WTC11 (cell line): ENCODE results near the gene ZNF672. TPM values are rescaled to one million over a fixed set of nuclear protein-coding genes. Genes with fewer than 3 reads are reported as not detected.

Source experiments
- ATAC-seq: fragments of 200-7000 bp; cut with Tn5 transposase; 2 replicates; pipeline ENCODE4 v1.10.0; 2021; ENCODE audit warnings: mild to moderate bottlenecking, moderate library complexity
- CTCF ChIA-PET: fragments of 300-600 bp; sonication (Branson Sonifier 250); formaldehyde crosslinking; loops from one replicate; lab custom pipeline; 2021; ENCODE audit warnings: antibody characterized with exemption; lab: Charles Lee
- POLR2A ChIA-PET: fragments of 350-600 bp; sonication (Branson Sonifier 250); formaldehyde crosslinking; loops from one replicate; lab custom pipeline; 2021; ENCODE audit warnings: antibody characterized with exemption; lab: Charles Lee
- DNase-seq: peaks from one replicate; pipeline ENCODE4 v3.0.0; 2021; ENCODE audit warnings: low spot score
- H3K27ac Mint-ChIP-seq: 2 replicates; pipeline ENCODE4 v1.8.0; 2021; ENCODE audit warnings: mixed read lengths
- H3K27me3 Mint-ChIP-seq: 2 replicates; pipeline ENCODE4 v1.8.0; 2021; ENCODE audit warnings: low read depth, mild to moderate bottlenecking, moderate library complexity, mixed read lengths
- H3K36me3 Mint-ChIP-seq: 2 replicates; pipeline ENCODE4 v1.8.0; 2021; ENCODE audit warnings: mixed read lengths
- H3K4me1 Mint-ChIP-seq: 2 replicates; pipeline ENCODE4 v1.8.0; 2022; ENCODE audit warnings: mixed read lengths
- H3K4me3 Mint-ChIP-seq: 2 replicates; pipeline ENCODE4 v1.8.0; 2021; ENCODE audit warnings: mild to moderate bottlenecking, moderate library complexity, mixed read lengths
- H3K9me3 Mint-ChIP-seq: 2 replicates; pipeline ENCODE4 v1.8.0; 2021; ENCODE audit warnings: mixed read lengths
- CREB1 ChIP-seq: sonication (generic); formaldehyde crosslinking; IDR thresholded peaks from 2 replicates; pipeline ENCODE4 v1.8.0; 2023; ENCODE audit warnings: mild to moderate bottlenecking, missing genetic modification reagents
- GABPB1 ChIP-seq: sonication (generic); formaldehyde crosslinking; IDR thresholded peaks from 2 replicates; pipeline ENCODE4 v1.8.1; 2023; ENCODE audit warnings: mild to moderate bottlenecking, missing genetic modification reagents
- GTF2I ChIP-seq: fragments of 250-450 bp; sonication (Bioruptor Pico); conservative IDR thresholded peaks from 2 replicates; pipeline ENCODE4 v1.4.0; 2021; ENCODE audit warnings: mild to moderate bottlenecking
- MXD4 ChIP-seq: fragments of 250-450 bp; sonication (Bioruptor Pico); IDR thresholded peaks from 2 replicates; pipeline ENCODE4 v1.8.0; 2021; ENCODE audit warnings: mild to moderate bottlenecking, moderate library complexity, borderline replicate concordance
- NR1H2 ChIP-seq: sonication (generic); formaldehyde crosslinking; IDR thresholded peaks from 2 replicates; pipeline ENCODE4 v1.9.0; 2021; ENCODE audit warnings: mild to moderate bottlenecking, moderate library complexity, missing genetic modification reagents
- PRRX2 ChIP-seq: fragments of 250-450 bp; sonication (Bioruptor Pico); IDR thresholded peaks from 2 replicates; pipeline ENCODE4 v1.8.0; 2021; ENCODE audit warnings: mild to moderate bottlenecking
- ZBTB21 ChIP-seq: sonication (generic); formaldehyde crosslinking; IDR thresholded peaks from 2 replicates; pipeline ENCODE4 v1.8.1; 2023; ENCODE audit warnings: mild to moderate bottlenecking, missing genetic modification reagents, borderline replicate concordance
- ZNF396 ChIP-seq: fragments of 250-450 bp; sonication (Bioruptor Pico); IDR thresholded peaks from 2 replicates; pipeline ENCODE4 v1.8.0; 2021; ENCODE audit warnings: mild to moderate bottlenecking, moderate library complexity, borderline replicate concordance
- ZNF416 ChIP-seq: fragments of 250-450 bp; sonication (Bioruptor Pico); IDR thresholded peaks from 2 replicates; pipeline ENCODE4 v1.9.0; 2021; ENCODE audit warnings: mild to moderate bottlenecking, inconsistent platforms
- total RNA-seq: library from RNA; stranded (reverse); gene quantifications from 3 replicates; pipeline ENCODE4 v1.2.3, GENCODE V29; 2021
- TF ChIP-seq, protein P1 (sequence below): fragments of 200-600 bp; IDR thresholded peaks from 2 replicates; pipeline ENCODE4 v1.8.0; 2022; ENCODE audit warnings: antibody characterized with exemption
- TF ChIP-seq, protein P2 (sequence below): sonication (generic); formaldehyde crosslinking; IDR thresholded peaks from 2 replicates; pipeline ENCODE4 v1.8.0; 2022; ENCODE audit warnings: mild to moderate bottlenecking, missing genetic modification reagents
- TF ChIP-seq, protein P3 (sequence below): sonication (generic); formaldehyde crosslinking; IDR thresholded peaks from 2 replicates; pipeline ENCODE4 v1.8.0; 2022; ENCODE audit warnings: missing genetic modification reagents
- TF ChIP-seq, protein P4 (sequence below): sonication (generic); formaldehyde crosslinking; IDR thresholded peaks from 2 replicates; pipeline ENCODE4 v1.8.1; 2022; ENCODE audit warnings: mild to moderate bottlenecking, missing genetic modification reagents, moderate library complexity, borderline replicate concordance
- TF ChIP-seq, protein P5 (sequence below): sonication (generic); formaldehyde crosslinking; IDR thresholded peaks from 2 replicates; pipeline ENCODE4 v1.8.0; 2022; ENCODE audit warnings: mild to moderate bottlenecking, missing genetic modification reagents
- TF ChIP-seq, protein P6 (sequence below): fragments of 250-450 bp; sonication (Bioruptor Pico); conservative IDR thresholded peaks from 2 replicates; pipeline ENCODE4 v1.9.0; 2021; ENCODE audit warnings: mild to moderate bottlenecking
- TF ChIP-seq, protein P7 (sequence below): sonication (generic); formaldehyde crosslinking; IDR thresholded peaks from 2 replicates; pipeline ENCODE4 v1.8.1; 2023; ENCODE audit warnings: mild to moderate bottlenecking, missing genetic modification reagents, moderate library complexity
- TF ChIP-seq, protein P8 (sequence below): sonication (generic); formaldehyde crosslinking; conservative IDR thresholded peaks from 2 replicates; pipeline ENCODE4 v1.8.1; 2022; ENCODE audit warnings: mild to moderate bottlenecking, missing genetic modification reagents
- TF ChIP-seq, protein P9 (sequence below): fragments of 250-450 bp; sonication (Bioruptor Pico); IDR thresholded peaks from 2 replicates; pipeline ENCODE4 v1.8.0; 2021; ENCODE audit warnings: mild to moderate bottlenecking
- TF ChIP-seq, protein P10 (sequence below): fragments of 250-450 bp; sonication (Bioruptor Pico); IDR thresholded peaks from 2 replicates; pipeline ENCODE4 v1.9.0; 2021; ENCODE audit warnings: moderate library complexity, mild to moderate bottlenecking, inconsistent platforms, borderline replicate concordance

ZNF672 gene
- total RNA-seq, 1 experiment from 2014 or later: 37.9 TPM

DNA sequence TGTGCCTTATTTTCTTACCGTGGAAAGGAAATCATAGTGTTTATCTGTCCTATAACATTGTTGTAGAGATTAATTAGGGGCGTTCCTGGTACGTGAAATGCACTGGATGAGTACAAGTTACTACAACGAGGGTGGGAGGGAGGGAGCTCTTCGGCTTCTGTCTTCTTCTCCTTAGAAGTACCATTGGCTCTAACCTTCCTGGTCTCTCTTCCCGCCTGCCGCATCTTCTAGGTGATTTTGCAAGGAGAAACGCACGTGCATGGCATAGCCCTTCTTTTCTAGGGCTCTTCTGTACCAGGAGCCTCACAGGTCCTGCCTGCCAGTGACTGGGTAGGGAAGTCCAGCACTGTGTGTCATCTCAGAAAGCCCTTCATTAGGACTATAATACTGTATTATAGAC, 29.1 kb upstream of the ZNF672 start:
- DNase-seq (no peak), ATAC-seq (no peak)
- peaks cover 24% of the 10 kb centered on the region for H3K36me3 Mint-ChIP-seq
- no peak for TF ChIP-seq MXD4 (CRISPR knock-in tag)
- TF ChIP-seq, protein P1, sequence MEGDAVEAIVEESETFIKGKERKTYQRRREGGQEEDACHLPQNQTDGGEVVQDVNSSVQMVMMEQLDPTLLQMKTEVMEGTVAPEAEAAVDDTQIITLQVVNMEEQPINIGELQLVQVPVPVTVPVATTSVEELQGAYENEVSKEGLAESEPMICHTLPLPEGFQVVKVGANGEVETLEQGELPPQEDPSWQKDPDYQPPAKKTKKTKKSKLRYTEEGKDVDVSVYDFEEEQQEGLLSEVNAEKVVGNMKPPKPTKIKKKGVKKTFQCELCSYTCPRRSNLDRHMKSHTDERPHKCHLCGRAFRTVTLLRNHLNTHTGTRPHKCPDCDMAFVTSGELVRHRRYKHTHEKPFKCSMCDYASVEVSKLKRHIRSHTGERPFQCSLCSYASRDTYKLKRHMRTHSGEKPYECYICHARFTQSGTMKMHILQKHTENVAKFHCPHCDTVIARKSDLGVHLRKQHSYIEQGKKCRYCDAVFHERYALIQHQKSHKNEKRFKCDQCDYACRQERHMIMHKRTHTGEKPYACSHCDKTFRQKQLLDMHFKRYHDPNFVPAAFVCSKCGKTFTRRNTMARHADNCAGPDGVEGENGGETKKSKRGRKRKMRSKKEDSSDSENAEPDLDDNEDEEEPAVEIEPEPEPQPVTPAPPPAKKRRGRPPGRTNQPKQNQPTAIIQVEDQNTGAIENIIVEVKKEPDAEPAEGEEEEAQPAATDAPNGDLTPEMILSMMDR: no peak
- TF ChIP-seq, protein P2, sequence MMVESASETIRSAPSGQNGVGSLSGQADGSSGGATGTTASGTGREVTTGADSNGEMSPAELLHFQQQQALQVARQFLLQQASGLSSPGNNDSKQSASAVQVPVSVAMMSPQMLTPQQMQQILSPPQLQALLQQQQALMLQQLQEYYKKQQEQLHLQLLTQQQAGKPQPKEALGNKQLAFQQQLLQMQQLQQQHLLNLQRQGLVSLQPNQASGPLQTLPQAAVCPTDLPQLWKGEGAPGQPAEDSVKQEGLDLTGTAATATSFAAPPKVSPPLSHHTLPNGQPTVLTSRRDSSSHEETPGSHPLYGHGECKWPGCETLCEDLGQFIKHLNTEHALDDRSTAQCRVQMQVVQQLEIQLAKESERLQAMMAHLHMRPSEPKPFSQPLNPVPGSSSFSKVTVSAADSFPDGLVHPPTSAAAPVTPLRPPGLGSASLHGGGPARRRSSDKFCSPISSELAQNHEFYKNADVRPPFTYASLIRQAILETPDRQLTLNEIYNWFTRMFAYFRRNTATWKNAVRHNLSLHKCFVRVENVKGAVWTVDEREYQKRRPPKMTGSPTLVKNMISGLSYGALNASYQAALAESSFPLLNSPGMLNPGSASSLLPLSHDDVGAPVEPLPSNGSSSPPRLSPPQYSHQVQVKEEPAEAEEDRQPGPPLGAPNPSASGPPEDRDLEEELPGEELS (CRISPR knock-in tag): no peak
- TF ChIP-seq, protein P3, sequence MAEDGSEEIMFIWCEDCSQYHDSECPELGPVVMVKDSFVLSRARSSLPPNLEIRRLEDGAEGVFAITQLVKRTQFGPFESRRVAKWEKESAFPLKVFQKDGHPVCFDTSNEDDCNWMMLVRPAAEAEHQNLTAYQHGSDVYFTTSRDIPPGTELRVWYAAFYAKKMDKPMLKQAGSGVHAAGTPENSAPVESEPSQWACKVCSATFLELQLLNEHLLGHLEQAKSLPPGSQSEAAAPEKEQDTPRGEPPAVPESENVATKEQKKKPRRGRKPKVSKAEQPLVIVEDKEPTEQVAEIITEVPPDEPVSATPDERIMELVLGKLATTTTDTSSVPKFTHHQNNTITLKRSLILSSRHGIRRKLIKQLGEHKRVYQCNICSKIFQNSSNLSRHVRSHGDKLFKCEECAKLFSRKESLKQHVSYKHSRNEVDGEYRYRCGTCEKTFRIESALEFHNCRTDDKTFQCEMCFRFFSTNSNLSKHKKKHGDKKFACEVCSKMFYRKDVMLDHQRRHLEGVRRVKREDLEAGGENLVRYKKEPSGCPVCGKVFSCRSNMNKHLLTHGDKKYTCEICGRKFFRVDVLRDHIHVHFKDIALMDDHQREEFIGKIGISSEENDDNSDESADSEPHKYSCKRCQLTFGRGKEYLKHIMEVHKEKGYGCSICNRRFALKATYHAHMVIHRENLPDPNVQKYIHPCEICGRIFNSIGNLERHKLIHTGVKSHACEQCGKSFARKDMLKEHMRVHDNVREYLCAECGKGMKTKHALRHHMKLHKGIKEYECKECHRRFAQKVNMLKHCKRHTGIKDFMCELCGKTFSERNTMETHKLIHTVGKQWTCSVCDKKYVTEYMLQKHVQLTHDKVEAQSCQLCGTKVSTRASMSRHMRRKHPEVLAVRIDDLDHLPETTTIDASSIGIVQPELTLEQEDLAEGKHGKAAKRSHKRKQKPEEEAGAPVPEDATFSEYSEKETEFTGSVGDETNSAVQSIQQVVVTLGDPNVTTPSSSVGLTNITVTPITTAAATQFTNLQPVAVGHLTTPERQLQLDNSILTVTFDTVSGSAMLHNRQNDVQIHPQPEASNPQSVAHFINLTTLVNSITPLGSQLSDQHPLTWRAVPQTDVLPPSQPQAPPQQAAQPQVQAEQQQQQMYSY: no peak
- TF ChIP-seq, protein P4, sequence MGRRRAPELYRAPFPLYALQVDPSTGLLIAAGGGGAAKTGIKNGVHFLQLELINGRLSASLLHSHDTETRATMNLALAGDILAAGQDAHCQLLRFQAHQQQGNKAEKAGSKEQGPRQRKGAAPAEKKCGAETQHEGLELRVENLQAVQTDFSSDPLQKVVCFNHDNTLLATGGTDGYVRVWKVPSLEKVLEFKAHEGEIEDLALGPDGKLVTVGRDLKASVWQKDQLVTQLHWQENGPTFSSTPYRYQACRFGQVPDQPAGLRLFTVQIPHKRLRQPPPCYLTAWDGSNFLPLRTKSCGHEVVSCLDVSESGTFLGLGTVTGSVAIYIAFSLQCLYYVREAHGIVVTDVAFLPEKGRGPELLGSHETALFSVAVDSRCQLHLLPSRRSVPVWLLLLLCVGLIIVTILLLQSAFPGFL: no peak
- TF ChIP-seq GABPB1 (CRISPR knock-in tag): no peak
- no peak for TF ChIP-seq NR1H2 (CRISPR knock-in tag)
- TF ChIP-seq, protein P5, sequence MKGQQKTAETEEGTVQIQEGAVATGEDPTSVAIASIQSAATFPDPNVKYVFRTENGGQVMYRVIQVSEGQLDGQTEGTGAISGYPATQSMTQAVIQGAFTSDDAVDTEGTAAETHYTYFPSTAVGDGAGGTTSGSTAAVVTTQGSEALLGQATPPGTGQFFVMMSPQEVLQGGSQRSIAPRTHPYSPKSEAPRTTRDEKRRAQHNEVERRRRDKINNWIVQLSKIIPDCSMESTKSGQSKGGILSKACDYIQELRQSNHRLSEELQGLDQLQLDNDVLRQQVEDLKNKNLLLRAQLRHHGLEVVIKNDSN (CRISPR knock-in tag): no peak
- TF ChIP-seq ZBTB21 (CRISPR knock-in tag): no peak
- no peak for TF ChIP-seq ZNF416 (CRISPR knock-in tag)
- TF ChIP-seq, protein P6, sequence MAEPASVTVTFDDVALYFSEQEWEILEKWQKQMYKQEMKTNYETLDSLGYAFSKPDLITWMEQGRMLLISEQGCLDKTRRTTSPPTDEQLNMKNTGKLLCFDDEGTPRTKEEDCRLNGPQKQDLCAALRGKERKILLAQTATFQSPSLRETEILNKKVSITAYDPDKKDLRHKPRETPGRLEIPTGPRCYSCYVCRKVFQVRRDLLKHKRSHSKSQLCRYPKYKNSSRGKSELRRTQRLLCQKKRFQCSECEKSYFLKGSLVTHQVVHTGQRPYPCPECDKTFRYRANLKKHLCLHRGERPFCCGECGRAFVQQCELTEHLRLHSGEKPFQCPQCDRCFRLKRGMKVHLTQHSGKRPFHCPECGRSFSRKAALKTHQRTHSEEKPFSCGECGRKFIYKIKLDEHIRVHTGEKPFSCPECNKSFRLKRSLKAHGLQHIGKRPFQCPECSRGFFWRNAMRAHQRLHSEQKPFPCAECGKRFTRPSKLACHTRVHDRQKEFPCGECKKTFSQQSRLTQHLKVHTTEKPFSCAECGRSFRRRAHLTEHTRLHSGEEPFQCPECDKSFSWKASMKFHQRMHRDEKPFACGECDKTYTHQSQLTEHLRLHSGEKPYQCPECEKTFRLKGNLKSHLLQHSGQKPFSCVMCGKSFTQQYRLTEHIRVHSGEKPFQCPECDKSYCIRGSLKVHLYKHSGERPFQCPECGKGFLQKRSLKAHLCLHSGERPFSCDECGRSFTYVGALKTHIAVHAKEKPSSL (CRISPR knock-in tag): no peak
- TF ChIP-seq, protein P7, sequence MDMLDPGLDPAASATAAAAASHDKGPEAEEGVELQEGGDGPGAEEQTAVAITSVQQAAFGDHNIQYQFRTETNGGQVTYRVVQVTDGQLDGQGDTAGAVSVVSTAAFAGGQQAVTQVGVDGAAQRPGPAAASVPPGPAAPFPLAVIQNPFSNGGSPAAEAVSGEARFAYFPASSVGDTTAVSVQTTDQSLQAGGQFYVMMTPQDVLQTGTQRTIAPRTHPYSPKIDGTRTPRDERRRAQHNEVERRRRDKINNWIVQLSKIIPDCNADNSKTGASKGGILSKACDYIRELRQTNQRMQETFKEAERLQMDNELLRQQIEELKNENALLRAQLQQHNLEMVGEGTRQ (CRISPR knock-in tag): no peak
- TF ChIP-seq, protein P8, sequence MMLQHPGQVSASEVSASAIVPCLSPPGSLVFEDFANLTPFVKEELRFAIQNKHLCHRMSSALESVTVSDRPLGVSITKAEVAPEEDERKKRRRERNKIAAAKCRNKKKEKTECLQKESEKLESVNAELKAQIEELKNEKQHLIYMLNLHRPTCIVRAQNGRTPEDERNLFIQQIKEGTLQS: no peak
- no peak for TF ChIP-seq CREB1
- TF ChIP-seq ZNF396: no peak
- TF ChIP-seq, protein P9, sequence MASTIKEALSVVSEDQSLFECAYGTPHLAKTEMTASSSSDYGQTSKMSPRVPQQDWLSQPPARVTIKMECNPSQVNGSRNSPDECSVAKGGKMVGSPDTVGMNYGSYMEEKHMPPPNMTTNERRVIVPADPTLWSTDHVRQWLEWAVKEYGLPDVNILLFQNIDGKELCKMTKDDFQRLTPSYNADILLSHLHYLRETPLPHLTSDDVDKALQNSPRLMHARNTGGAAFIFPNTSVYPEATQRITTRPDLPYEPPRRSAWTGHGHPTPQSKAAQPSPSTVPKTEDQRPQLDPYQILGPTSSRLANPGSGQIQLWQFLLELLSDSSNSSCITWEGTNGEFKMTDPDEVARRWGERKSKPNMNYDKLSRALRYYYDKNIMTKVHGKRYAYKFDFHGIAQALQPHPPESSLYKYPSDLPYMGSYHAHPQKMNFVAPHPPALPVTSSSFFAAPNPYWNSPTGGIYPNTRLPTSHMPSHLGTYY (CRISPR knock-in tag): no peak
- no peak for TF ChIP-seq PRRX2 (CRISPR knock-in tag)
- TF ChIP-seq GTF2I (CRISPR knock-in tag): no peak
- TF ChIP-seq, protein P10, sequence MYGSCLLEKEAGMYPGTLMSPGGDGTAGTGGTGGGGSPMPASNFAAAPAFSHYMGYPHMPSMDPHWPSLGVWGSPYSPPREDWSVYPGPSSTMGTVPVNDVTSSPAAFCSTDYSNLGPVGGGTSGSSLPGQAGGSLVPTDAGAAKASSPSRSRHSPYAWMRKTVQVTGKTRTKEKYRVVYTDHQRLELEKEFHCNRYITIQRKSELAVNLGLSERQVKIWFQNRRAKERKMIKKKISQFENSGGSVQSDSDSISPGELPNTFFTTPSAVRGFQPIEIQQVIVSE (CRISPR knock-in tag): no peak
- POLR2A ChIA-PET: no interaction called here
- H3K27me3 Mint-ChIP-seq: peaks cover 9% of the 10 kb centered on the region; the same call in 1 of the 2 replicates
- no peak overlapping the region for H3K4me3 Mint-ChIP-seq
- H3K27ac Mint-ChIP-seq: no peak overlapping the region
- peaks cover 19% of the 10 kb centered on the region for H3K9me3 Mint-ChIP-seq
- H3K4me1 Mint-ChIP-seq: no peaks in the 10 kb centered on the region
- CTCF ChIA-PET: interaction anchor here (0.6 kb wide), 1 partner anchor 1504 kb away, joined by 3 read pairs; no protein-coding TSS in a partner anchor
